GF-D8 (cell line): Measurements from ENCODE around the gene SEPTIN6.
"Not testable (repeated sequence)": the region's sequence is repeated elsewhere in the genome, so short reads cannot be mapped to it uniquely, and the experiment has no call there.

Source experiments
- DNase-seq: peaks from one replicate; lab custom pipeline; 2025; lab: John Stamatoyannopoulos, UW

Gene SEPTIN6

GRCh38 chrX:119690921-119691716, 1.8 kb downstream of the SEPTIN6 start:
- DNase-seq: no peak

- no peak for DNase-seq
Measured at GRCh38 chrX:119688911-119689321, 4.1 kb downstream of the SEPTIN6 start.

GRCh38 chrX:119687661-119688413, 5.1 kb downstream of the SEPTIN6 start:
- DNase-seq: no peak

GRCh38 chrX:119686087-119686691, 6.8 kb downstream of the SEPTIN6 start:
- DNase-seq: no peak

GRCh38 chrX:119685225-119686066, 7.5 kb downstream of the SEPTIN6 start:
- DNase-seq: peak; percentile 53

GRCh38 chrX:119684916-119685224, 8.1 kb downstream of the SEPTIN6 start:
- no peak for DNase-seq

- DNase-seq: peak; percentile 15
Measured at GRCh38 chrX:119684312-119684711, 8.7 kb downstream of the SEPTIN6 start.

GRCh38 chrX:119682019-119682989, 10.7 kb downstream of the SEPTIN6 start:
- peak; percentile 43 for DNase-seq

- no peak for DNase-seq
Measured at GRCh38 chrX:119677654-119677981, 15.3 kb downstream of the SEPTIN6 start.

GRCh38 chrX:119676949-119677653, 15.9 kb downstream of the SEPTIN6 start:
- no peak for DNase-seq

- no peak for DNase-seq
Measured at GRCh38 chrX:119673336-119673735, 19.6 kb downstream of the SEPTIN6 start.

- no peak for DNase-seq
Measured at GRCh38 chrX:119672426-119672825, 20.5 kb downstream of the SEPTIN6 start.

GRCh38 chrX:119669424-119670037, 23.4 kb downstream of the SEPTIN6 start:
- DNase-seq: no peak

- DNase-seq: no peak
Measured at GRCh38 chrX:119667111-119667878, 25.7 kb downstream of the SEPTIN6 start.

GRCh38 chrX:119664877-119665276, 28.1 kb downstream of the SEPTIN6 start:
- DNase-seq: not testable (repeated sequence)

GRCh38 chrX:119661486-119661885, 31.5 kb downstream of the SEPTIN6 start:
- no peak for DNase-seq

- no peak for DNase-seq
Measured at GRCh38 chrX:119659522-119659921, 33.4 kb downstream of the SEPTIN6 start.

- DNase-seq: no peak
Measured at GRCh38 chrX:119655125-119655524, 37.8 kb downstream of the SEPTIN6 start.

- no peak for DNase-seq
Measured at GRCh38 chrX:119654112-119654531, 38.8 kb downstream of the SEPTIN6 start.
